ENCODE results near the gene SCART1.

- TF ChIP-seq POLR2A (IDR thresholded peaks at IDR 0.05): no peak
- TF ChIP-seq, protein P1, sequence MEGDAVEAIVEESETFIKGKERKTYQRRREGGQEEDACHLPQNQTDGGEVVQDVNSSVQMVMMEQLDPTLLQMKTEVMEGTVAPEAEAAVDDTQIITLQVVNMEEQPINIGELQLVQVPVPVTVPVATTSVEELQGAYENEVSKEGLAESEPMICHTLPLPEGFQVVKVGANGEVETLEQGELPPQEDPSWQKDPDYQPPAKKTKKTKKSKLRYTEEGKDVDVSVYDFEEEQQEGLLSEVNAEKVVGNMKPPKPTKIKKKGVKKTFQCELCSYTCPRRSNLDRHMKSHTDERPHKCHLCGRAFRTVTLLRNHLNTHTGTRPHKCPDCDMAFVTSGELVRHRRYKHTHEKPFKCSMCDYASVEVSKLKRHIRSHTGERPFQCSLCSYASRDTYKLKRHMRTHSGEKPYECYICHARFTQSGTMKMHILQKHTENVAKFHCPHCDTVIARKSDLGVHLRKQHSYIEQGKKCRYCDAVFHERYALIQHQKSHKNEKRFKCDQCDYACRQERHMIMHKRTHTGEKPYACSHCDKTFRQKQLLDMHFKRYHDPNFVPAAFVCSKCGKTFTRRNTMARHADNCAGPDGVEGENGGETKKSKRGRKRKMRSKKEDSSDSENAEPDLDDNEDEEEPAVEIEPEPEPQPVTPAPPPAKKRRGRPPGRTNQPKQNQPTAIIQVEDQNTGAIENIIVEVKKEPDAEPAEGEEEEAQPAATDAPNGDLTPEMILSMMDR (IDR thresholded peaks at IDR 0.05): no peak
Observed at GRCh38 chr10:133412381-133412711, 41.4 kb upstream of the SCART1 start.

All from prostate gland (tissue), 2 donors.